Sciatic nerve (tissue), 2 donors: ENCODE measurements around the gene DUSP8. TPM values are rescaled to one million over a fixed set of nuclear protein-coding genes. Genes with fewer than 3 reads are reported as not detected.

Experiments used
- ATAC-seq: fragments of 200-7000 bp; cut with Tn5 transposase; one replicate; pipeline ENCODE4 v1.9.1; 2020; ENCODE audit warnings: mild to moderate bottlenecking, moderate library complexity
- DNase-seq: peaks from one replicate; pipeline ENCODE4 v3.0.0-alpha.2; 2020; ENCODE audit warnings: low spot score
- intact Hi-C: fragments of 100-400 bp; cut with DNase I; formaldehyde crosslinking; loops from one replicate; pipeline ENCODE4 v1.14.2; 2022
- total RNA-seq: library from RNA; stranded (reverse); fragmentation: NEBNext Ultra II Directional; extraction: Animal tissue kit (Norgen Biotek cat#: 25700); gene quantifications from one replicate; pipeline ENCODE4 v1.2.1, GENCODE V29; 2021
- donor health status: DM: no; HTN: no; CAD: no.
- donor health status: DM: no; HTN: no; CAD: no.

The DUSP8 gene
- total RNA-seq, 1 donor from 2014 or later = 8.9 TPM

GRCh38 chr11:1509626-1510255 lies 62.3 kb downstream of the DUSP8 start:
- intact Hi-C loops = no loop called here
- ATAC-seq (no peak), DNase-seq (no peak)

- peak; percentile 31 for ATAC-seq
- intact Hi-C loops = no loop called here
- no peak for DNase-seq
Observed at GRCh38 chr11:1508986-1509385, 63.1 kb downstream of the DUSP8 start.

GRCh38 chr11:1508491-1508891 lies 63.6 kb downstream of the DUSP8 start:
- peak; percentile 9 for ATAC-seq
- no peak for DNase-seq
- intact Hi-C loops = no loop called here

GRCh38 chr11:1507381-1508140 lies 64.5 kb downstream of the DUSP8 start:
- ATAC-seq (peak; percentile 11), DNase-seq (no peak)
- intact Hi-C loops = no loop called here

- intact Hi-C loops = no loop called here
- no peak for DNase-seq
- no peak for ATAC-seq
Observed at GRCh38 chr11:1506981-1507380, 65.1 kb downstream of the DUSP8 start.

GRCh38 chr11:1505480-1505879 lies 66.6 kb downstream of the DUSP8 start:
- ATAC-seq (no peak), DNase-seq (no peak)
- intact Hi-C loops = no loop called here

- intact Hi-C loops = no loop called here
- no peak for DNase-seq
- ATAC-seq = no peak
Observed at GRCh38 chr11:1504581-1505290, 67.3 kb downstream of the DUSP8 start.

- DNase-seq (no peak), ATAC-seq (no peak)
- intact Hi-C loops = no loop called here
Observed at GRCh38 chr11:1504138-1504537, 67.9 kb downstream of the DUSP8 start.

Other genes with a start within 250 kb of the DUSP8 start
- 7.4 TPM for gene BRSK2, start 182.3 kb downstream of the DUSP8 start, total RNA-seq
- gene MOB2, start 85.5 kb downstream of the DUSP8 start, total RNA-seq = 55.2 TPM
- gene KRTAP5-1, start 13.0 kb upstream of the DUSP8 start, total RNA-seq = not detected
- not detected for gene KRTAP5-2, start 26.0 kb upstream of the DUSP8 start, total RNA-seq
- gene KRTAP5-3, start 36.2 kb upstream of the DUSP8 start, total RNA-seq = not detected
- gene KRTAP5-4, start 49.9 kb upstream of the DUSP8 start, total RNA-seq = not detected
- gene KRTAP5-5, start 57.5 kb upstream of the DUSP8 start, total RNA-seq = not detected
- not detected for gene KRTAP5-6, start 124.9 kb upstream of the DUSP8 start, total RNA-seq
- gene IFITM10, start 178.3 kb upstream of the DUSP8 start, total RNA-seq = 3.4 TPM
- 554 TPM for gene CTSD, start 191.7 kb upstream of the DUSP8 start, total RNA-seq